GM12878 (cell line): ENCODE results near the gene PRRC1. TPM values are rescaled to one million over a fixed set of nuclear protein-coding genes. Genes with fewer than 3 reads are reported as not detected.

Source experiments
- EP300 ChIP-seq, 2 experiments: fragments of 150-350 bp in 1 of 2; IDR thresholded peaks; 2 replicates each; pipeline ENCODE4 v1.6.1; 2011 to 2012; ENCODE audit warnings: low read depth in 2 of 2, low read length in 2 of 2, borderline replicate concordance in 1 of 2, improper control_type of control experiment in 1 of 2, inconsistent platforms in 1 of 2; ENCODE audit not compliant: control insufficient read depth in 1 of 2
- IKZF1 ChIP-seq: fragments of 450-650 bp; conservative IDR thresholded peaks from 2 replicates; pipeline ENCODE4 v1.6.1; 2017; ENCODE audit warnings: antibody characterized with exemption, mild to moderate bottlenecking
- MTA2 ChIP-seq: fragments of 450-650 bp; IDR thresholded peaks from 2 replicates; pipeline ENCODE4 v1.6.1; 2016; ENCODE audit warnings: low read depth, mild to moderate bottlenecking, moderate library complexity
- NFYB ChIP-seq: IDR thresholded peaks from 2 replicates; pipeline ENCODE4 v1.6.1; 2011; ENCODE audit warnings: low read depth, mild to moderate bottlenecking, low read length, improper control_type of control experiment, moderate library complexity; ENCODE audit not compliant: insufficient read depth
- NR2F1 ChIP-seq: fragments of 450-650 bp; conservative IDR thresholded peaks from 2 replicates; pipeline ENCODE4 v1.6.1; 2017; ENCODE audit warnings: mild to moderate bottlenecking
- STAT3 ChIP-seq: IDR thresholded peaks from 2 replicates; pipeline ENCODE4 v1.6.1; 2011; ENCODE audit warnings: low read depth, low read length, improper control_type of control experiment
- polyA plus RNA-seq, 11 experiments: library from polyadenylated mRNA; depleted of rRNA in 4 of 11; unstranded in 6 of 11; stranded (reverse) in 5 of 11; fragments of >200 nt; fragmentation: Nextera tagmentation in 4 of 11; fragmentation: Illumina TruSeq in 1 of 11; extraction: Ambion mirVana in 4 of 11; extraction: Trizol in 1 of 11; gene quantifications; 1 replicate in 1 of 11; 2 replicates in 10 of 11; pipeline versions ENCODE4 v1.2.1 to v1.2.3, GENCODE V29; 2011 to 2016; ENCODE audit warnings: inconsistent platforms in 2 of 11, missing spikeins in 2 of 11, low read depth in 1 of 11
- total RNA-seq, 4 experiments: library from RNA; depleted of rRNA in 3 of 4; stranded (reverse); fragments of >200 nt in 3 of 4; fragmentation: Illumina TruSeq in 1 of 4; extraction: Trizol in 1 of 4; gene quantifications; 2 replicates each; pipeline versions ENCODE4 v1.2.1 to v1.2.3, GENCODE V29; 2013 to 2021
- TF ChIP-seq, protein P1 (sequence below): IDR thresholded peaks from 2 replicates; pipeline ENCODE4 v1.6.1; 2012; ENCODE audit warnings: improper control_type of control experiment, low read depth, low read length; ENCODE audit not compliant: insufficient replicate concordance
- TF ChIP-seq, protein P2 (sequence below): fragments of 450-650 bp; IDR thresholded peaks from 2 replicates; pipeline ENCODE4 v1.6.1; 2016; ENCODE audit warnings: mild to moderate bottlenecking
- TF ChIP-seq, protein P3 (sequence below): IDR thresholded peaks from 2 replicates; pipeline ENCODE4 v1.6.1; 2011; ENCODE audit warnings: borderline replicate concordance, low read depth, mild to moderate bottlenecking, moderate library complexity, low read length; ENCODE audit not compliant: insufficient read depth, poor library complexity, severe bottlenecking

PRRC1 gene
- total and polyA plus RNA-seq, 10 of the 15 experiments (the other 5 are each of a cell fraction or from before 2014, with no cell fraction given) = 19.0 to 54.5 (median 31.0) TPM

DNA sequence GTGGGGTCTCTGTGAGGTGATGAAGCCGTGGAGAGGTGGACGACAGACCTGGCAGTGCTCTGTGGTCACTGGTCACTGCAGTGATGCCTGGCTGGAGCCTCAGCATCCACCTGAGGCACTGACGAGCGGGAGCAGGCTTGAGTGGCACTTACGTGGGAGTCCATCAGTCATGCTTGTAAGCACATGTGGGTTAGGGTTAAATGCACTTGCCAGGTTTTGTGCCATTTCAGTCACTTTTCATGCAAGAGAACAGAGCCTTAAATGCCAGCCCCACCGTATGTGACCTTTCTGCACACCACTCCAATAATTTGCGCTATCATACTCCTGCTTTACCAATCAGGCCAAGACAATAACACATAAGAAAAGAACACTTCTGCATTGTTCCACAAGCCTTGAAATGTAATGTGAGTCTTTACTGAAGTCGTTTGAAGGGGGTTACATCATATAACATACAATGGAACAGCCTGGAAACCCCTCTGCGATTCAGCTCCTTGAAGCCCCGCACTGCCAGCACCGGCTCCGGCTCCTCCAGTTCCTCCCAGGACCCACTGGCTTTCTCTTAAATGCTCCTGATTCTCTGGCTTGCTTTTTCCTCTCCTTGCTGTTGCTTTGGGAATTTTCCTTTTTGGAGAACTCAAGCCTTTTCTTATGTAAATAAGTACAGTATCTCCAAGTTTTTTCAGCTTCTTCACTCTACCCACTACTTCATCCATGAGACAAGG is 72.0 kb downstream of the PRRC1 start (continued):
- TF ChIP-seq, protein P1, sequence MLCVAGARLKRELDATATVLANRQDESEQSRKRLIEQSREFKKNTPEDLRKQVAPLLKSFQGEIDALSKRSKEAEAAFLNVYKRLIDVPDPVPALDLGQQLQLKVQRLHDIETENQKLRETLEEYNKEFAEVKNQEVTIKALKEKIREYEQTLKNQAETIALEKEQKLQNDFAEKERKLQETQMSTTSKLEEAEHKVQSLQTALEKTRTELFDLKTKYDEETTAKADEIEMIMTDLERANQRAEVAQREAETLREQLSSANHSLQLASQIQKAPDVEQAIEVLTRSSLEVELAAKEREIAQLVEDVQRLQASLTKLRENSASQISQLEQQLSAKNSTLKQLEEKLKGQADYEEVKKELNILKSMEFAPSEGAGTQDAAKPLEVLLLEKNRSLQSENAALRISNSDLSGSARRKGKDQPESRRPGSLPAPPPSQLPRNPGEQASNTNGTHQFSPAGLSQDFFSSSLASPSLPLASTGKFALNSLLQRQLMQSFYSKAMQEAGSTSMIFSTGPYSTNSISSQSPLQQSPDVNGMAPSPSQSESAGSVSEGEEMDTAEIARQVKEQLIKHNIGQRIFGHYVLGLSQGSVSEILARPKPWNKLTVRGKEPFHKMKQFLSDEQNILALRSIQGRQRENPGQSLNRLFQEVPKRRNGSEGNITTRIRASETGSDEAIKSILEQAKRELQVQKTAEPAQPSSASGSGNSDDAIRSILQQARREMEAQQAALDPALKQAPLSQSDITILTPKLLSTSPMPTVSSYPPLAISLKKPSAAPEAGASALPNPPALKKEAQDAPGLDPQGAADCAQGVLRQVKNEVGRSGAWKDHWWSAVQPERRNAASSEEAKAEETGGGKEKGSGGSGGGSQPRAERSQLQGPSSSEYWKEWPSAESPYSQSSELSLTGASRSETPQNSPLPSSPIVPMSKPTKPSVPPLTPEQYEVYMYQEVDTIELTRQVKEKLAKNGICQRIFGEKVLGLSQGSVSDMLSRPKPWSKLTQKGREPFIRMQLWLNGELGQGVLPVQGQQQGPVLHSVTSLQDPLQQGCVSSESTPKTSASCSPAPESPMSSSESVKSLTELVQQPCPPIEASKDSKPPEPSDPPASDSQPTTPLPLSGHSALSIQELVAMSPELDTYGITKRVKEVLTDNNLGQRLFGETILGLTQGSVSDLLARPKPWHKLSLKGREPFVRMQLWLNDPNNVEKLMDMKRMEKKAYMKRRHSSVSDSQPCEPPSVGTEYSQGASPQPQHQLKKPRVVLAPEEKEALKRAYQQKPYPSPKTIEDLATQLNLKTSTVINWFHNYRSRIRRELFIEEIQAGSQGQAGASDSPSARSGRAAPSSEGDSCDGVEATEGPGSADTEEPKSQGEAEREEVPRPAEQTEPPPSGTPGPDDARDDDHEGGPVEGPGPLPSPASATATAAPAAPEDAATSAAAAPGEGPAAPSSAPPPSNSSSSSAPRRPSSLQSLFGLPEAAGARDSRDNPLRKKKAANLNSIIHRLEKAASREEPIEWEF = no peak
- peak in 1 of 2 experiments; percentile 37; a peak in 1 of 4 replicates for TF ChIP-seq EP300 (IDR thresholded peaks at IDR 0.05; ENCODE audit: borderline replicate concordance in 1 of 2, control insufficient read depth in 1 of 2, low read depth in 2 of 2, low read length in 2 of 2)
- TF ChIP-seq STAT3 = no peak
- TF ChIP-seq, protein P2, sequence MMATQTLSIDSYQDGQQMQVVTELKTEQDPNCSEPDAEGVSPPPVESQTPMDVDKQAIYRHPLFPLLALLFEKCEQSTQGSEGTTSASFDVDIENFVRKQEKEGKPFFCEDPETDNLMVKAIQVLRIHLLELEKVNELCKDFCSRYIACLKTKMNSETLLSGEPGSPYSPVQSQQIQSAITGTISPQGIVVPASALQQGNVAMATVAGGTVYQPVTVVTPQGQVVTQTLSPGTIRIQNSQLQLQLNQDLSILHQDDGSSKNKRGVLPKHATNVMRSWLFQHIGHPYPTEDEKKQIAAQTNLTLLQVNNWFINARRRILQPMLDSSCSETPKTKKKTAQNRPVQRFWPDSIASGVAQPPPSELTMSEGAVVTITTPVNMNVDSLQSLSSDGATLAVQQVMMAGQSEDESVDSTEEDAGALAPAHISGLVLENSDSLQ = peak; percentile 89
- peak; percentile 68 for TF ChIP-seq NR2F1
- TF ChIP-seq NFYB = no peak
- TF ChIP-seq IKZF1 = peak; percentile 60
- peak; percentile 56; the same call in 1 of the 2 replicates for TF ChIP-seq MTA2
- TF ChIP-seq, protein P3, sequence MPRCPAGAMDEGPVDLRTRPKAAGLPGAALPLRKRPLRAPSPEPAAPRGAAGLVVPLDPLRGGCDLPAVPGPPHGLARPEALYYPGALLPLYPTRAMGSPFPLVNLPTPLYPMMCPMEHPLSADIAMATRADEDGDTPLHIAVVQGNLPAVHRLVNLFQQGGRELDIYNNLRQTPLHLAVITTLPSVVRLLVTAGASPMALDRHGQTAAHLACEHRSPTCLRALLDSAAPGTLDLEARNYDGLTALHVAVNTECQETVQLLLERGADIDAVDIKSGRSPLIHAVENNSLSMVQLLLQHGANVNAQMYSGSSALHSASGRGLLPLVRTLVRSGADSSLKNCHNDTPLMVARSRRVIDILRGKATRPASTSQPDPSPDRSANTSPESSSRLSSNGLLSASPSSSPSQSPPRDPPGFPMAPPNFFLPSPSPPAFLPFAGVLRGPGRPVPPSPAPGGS = no peak
